K562 (cell line): ENCODE measurements around the gene LY6G5B. TPM values are rescaled to one million over a fixed set of nuclear protein-coding genes. Genes with fewer than 3 reads are reported as not detected.

Experiments
- ARID2 ChIP-seq: fragments of 450-650 bp; IDR thresholded peaks from 2 replicates; pipeline ENCODE4 v1.6.1; 2017; ENCODE audit warnings: antibody characterized with exemption, mild to moderate bottlenecking
- BCOR ChIP-seq: fragments of 450-650 bp; IDR thresholded peaks from 2 replicates; pipeline ENCODE4 v1.6.1; 2016
- CBX1 ChIP-seq: sonication (generic); IDR thresholded peaks from 2 replicates; pipeline ENCODE4 v1.6.1; 2016; ENCODE audit warnings: antibody characterized with exemption, low read depth, mild to moderate bottlenecking
- HNRNPLL ChIP-seq: fragments of 200-400 bp; formaldehyde crosslinking; IDR thresholded peaks from 2 replicates; pipeline ENCODE4 v1.6.1; 2017; ENCODE audit warnings: low read length, low read depth, mild to moderate bottlenecking; ENCODE audit not compliant: poor library complexity, severe bottlenecking
- HOXB6 ChIP-seq: fragments of 250-450 bp; sonication (Bioruptor Pico); IDR thresholded peaks from 2 replicates; pipeline ENCODE4 v1.5.1; 2022; ENCODE audit warnings: mild to moderate bottlenecking, borderline replicate concordance
- LARP7 ChIP-seq: fragments of 450-650 bp; IDR thresholded peaks from 2 replicates; pipeline ENCODE4 v1.6.1; 2016
- NBN ChIP-seq: fragments of 450-650 bp; IDR thresholded peaks from 2 replicates; pipeline ENCODE4 v1.6.1; 2016; ENCODE audit warnings: low read depth, mild to moderate bottlenecking
- NFIC ChIP-seq: fragments of 450-650 bp; IDR thresholded peaks from 2 replicates; pipeline ENCODE4 v1.6.1; 2017; ENCODE audit warnings: mild to moderate bottlenecking, inconsistent platforms
- POLR2A ChIP-seq: fragments of 450-650 bp; conservative IDR thresholded peaks from 2 replicates; pipeline ENCODE4 v1.6.1; 2016
- POLR2B ChIP-seq: fragments of 450-650 bp; IDR thresholded peaks from 2 replicates; pipeline ENCODE4 v1.6.1; 2018; ENCODE audit warnings: low read depth; ENCODE audit not compliant: partially characterized antibody
- POLR3G ChIP-seq: IDR thresholded peaks from 2 replicates; pipeline ENCODE4 v1.6.1; 2011; ENCODE audit not compliant: insufficient read length, insufficient replicate concordance; ENCODE audit errors: extremely low read depth
- RBM14 ChIP-seq: fragments of 200-400 bp; formaldehyde crosslinking; IDR thresholded peaks from 2 replicates; pipeline ENCODE4 v1.6.1; 2018; ENCODE audit warnings: low read depth, mild to moderate bottlenecking, low read length, moderate library complexity, borderline replicate concordance; ENCODE audit not compliant: insufficient read depth
- ZNF584 ChIP-seq: fragments of 200-800 bp; sonication (Bioruptor generic); IDR thresholded peaks from 2 replicates; pipeline ENCODE4 v1.6.1; 2016; ENCODE audit warnings: low read depth, mild to moderate bottlenecking, missing genetic modification characterization, missing compliant biosample characterization
- polyA plus RNA-seq, 8 experiments: library from polyadenylated mRNA; depleted of rRNA in 4 of 8; stranded (reverse) in 5 of 8; unstranded in 3 of 8; fragments of >200 nt; fragmentation: Nextera tagmentation in 2 of 8; fragmentation: Illumina TruSeq in 1 of 8; extraction: Ambion mirVana in 2 of 8; extraction: Trizol in 1 of 8; gene quantifications; 2 replicates each; pipeline versions ENCODE4 v1.2.1 to v1.2.3, GENCODE V29; 2011 to 2014; ENCODE audit warnings: inconsistent platforms in 1 of 8, missing spikeins in 1 of 8
- total RNA-seq, 7 experiments: library from RNA; depleted of rRNA in 6 of 7; stranded (reverse); fragments of >200 nt in 6 of 7; fragmentation: Illumina TruSeq in 2 of 7; extraction: Trizol in 2 of 7; gene quantifications; 2 replicates each; pipeline versions ENCODE4 v1.2.1 to v1.2.3, GENCODE V29; 2011 to 2021; ENCODE audit warnings: low replicate concordance in 1 of 7
- TF ChIP-seq, protein P1 (sequence below): fragments of 250-450 bp; sonication (Bioruptor Pico); IDR thresholded peaks from 2 replicates; pipeline ENCODE4 v1.4.0; 2020; ENCODE audit warnings: borderline replicate concordance
- TF ChIP-seq, protein P2 (sequence below): sonication (generic); formaldehyde crosslinking; IDR thresholded peaks from 2 replicates; pipeline ENCODE4 v1.8.0; 2023; ENCODE audit warnings: missing genetic modification reagents, mild to moderate bottlenecking, borderline replicate concordance
- TF ChIP-seq, protein P3 (sequence below): sonication (generic); formaldehyde crosslinking; IDR thresholded peaks from 2 replicates; pipeline ENCODE4 v1.9.0; 2022; ENCODE audit warnings: mild to moderate bottlenecking, missing genetic modification reagents
- TF ChIP-seq, protein P4 (sequence below), 2 experiments: fragments of 250-450 bp in 1 of 2; fragments of 450-650 bp in 1 of 2; sonication (Bioruptor Pico) in 1 of 2; IDR thresholded peaks; 2 replicates each; pipeline versions ENCODE4 v1.6.1 to v1.8.0; 2016 to 2021; ENCODE audit warnings: mild to moderate bottlenecking in 2 of 2, moderate library complexity in 2 of 2, missing compliant biosample characterization in 1 of 2, missing genetic modification characterization in 1 of 2

The LY6G5B gene
- total and polyA plus RNA-seq, 9 of the 15 experiments (the other 6 are each of a cell fraction or from before 2014, with no cell fraction given) = 6.0 to 27.0 (median 7.5) TPM

DNA sequence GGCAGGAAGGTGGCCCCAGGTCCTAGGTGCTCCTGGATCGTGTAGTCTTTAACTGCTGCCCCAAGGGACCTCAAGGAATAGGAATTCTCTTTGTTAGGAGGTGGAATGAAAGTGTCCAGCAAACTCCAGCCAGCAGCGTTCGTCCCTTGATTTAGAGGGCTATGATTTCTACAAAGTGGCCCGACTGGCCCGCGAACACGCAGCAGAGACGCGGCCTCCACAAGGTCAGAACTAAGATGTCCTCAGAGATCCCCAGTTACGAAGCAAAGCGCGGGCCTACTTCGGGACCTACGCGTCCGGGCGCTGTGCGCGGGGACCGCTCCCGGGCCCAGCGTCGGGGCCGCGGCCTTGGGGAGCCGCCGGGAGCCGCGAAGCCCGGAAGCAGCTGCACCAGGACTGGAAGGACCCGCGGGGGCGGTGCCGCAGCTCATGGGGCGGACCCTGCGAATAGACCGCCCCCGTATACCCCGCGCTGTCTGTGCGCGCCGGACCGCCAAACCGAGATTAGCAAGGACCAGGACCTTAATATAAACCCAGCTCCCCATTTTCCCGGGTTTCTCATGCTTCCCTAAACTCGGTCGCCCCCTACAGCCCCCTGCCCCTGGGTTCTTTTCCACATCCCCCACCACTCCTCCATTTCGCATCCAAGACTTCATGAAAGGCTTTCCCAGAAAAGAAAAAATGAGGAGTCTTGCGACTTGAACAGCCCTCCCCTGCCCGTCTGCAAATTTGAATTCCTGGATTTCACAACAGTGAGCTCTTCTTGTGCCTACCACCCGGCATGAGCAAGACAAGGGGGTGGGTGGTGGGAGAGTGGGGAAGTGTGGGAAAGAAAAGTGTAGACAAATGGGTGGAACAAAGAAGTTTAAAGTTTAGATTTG, 9.2 kb upstream of the LY6G5B start, which contains the start of gene C6orf47 (continued):
- TF ChIP-seq RBM14 (0 out of 2 replicates have a peak, but pooled peaks have one; percentile 31), ZNF584 (no peak), BCOR (no peak), NBN (peak; percentile 56; the same call in 1 of the 2 replicates), NFIC (no peak), CBX1 (no peak), LARP7 (no peak), ARID2 (peak; percentile 40; the same call in 1 of the 2 replicates), POLR2A (peak; percentile 93), HNRNPLL (peak; percentile 66), POLR2B (peak; percentile 78), HOXB6 (CRISPR knock-in tag) (0 out of 2 replicates have a peak, but pooled peaks have one; percentile 30), POLR3G (no peak)
- TF ChIP-seq, protein P1, sequence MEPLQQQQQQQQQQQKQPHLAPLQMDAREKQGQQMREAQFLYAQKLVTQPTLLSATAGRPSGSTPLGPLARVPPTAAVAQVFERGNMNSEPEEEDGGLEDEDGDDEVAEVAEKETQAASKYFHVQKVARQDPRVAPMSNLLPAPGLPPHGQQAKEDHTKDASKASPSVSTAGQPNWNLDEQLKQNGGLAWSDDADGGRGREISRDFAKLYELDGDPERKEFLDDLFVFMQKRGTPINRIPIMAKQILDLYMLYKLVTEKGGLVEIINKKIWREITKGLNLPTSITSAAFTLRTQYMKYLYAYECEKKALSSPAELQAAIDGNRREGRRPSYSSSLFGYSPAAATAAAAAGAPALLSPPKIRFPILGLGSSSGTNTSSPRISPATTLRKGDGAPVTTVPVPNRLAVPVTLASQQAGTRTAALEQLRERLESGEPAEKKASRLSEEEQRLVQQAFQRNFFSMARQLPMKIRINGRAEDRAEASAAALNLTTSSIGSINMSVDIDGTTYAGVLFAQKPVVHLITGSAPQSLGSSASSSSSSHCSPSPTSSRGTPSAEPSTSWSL (CRISPR knock-in tag) = 0 out of 2 replicates have a peak, but pooled peaks have one; percentile 4
- TF ChIP-seq, protein P2, sequence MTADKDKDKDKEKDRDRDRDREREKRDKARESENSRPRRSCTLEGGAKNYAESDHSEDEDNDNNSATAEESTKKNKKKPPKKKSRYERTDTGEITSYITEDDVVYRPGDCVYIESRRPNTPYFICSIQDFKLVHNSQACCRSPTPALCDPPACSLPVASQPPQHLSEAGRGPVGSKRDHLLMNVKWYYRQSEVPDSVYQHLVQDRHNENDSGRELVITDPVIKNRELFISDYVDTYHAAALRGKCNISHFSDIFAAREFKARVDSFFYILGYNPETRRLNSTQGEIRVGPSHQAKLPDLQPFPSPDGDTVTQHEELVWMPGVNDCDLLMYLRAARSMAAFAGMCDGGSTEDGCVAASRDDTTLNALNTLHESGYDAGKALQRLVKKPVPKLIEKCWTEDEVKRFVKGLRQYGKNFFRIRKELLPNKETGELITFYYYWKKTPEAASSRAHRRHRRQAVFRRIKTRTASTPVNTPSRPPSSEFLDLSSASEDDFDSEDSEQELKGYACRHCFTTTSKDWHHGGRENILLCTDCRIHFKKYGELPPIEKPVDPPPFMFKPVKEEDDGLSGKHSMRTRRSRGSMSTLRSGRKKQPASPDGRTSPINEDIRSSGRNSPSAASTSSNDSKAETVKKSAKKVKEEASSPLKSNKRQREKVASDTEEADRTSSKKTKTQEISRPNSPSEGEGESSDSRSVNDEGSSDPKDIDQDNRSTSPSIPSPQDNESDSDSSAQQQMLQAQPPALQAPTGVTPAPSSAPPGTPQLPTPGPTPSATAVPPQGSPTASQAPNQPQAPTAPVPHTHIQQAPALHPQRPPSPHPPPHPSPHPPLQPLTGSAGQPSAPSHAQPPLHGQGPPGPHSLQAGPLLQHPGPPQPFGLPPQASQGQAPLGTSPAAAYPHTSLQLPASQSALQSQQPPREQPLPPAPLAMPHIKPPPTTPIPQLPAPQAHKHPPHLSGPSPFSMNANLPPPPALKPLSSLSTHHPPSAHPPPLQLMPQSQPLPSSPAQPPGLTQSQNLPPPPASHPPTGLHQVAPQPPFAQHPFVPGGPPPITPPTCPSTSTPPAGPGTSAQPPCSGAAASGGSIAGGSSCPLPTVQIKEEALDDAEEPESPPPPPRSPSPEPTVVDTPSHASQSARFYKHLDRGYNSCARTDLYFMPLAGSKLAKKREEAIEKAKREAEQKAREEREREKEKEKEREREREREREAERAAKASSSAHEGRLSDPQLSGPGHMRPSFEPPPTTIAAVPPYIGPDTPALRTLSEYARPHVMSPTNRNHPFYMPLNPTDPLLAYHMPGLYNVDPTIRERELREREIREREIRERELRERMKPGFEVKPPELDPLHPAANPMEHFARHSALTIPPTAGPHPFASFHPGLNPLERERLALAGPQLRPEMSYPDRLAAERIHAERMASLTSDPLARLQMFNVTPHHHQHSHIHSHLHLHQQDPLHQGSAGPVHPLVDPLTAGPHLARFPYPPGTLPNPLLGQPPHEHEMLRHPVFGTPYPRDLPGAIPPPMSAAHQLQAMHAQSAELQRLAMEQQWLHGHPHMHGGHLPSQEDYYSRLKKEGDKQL (CRISPR knock-in tag) = peak; percentile 93; the same call in 1 of the 2 replicates
- TF ChIP-seq, protein P3, sequence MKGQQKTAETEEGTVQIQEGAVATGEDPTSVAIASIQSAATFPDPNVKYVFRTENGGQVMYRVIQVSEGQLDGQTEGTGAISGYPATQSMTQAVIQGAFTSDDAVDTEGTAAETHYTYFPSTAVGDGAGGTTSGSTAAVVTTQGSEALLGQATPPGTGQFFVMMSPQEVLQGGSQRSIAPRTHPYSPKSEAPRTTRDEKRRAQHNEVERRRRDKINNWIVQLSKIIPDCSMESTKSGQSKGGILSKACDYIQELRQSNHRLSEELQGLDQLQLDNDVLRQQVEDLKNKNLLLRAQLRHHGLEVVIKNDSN = no peak
- TF ChIP-seq, protein P4, sequence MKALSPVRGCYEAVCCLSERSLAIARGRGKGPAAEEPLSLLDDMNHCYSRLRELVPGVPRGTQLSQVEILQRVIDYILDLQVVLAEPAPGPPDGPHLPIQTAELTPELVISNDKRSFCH (CRISPR knock-in tag; IDR thresholded peaks at IDR 0.05) = no peak
- TF ChIP-seq, protein P4 (tag; IDR thresholded peaks at IDR 0.05) = peak; percentile 78
